ENCODE data around the gene FIG4.
A peak's percentile ranks its signal among the peaks of the same experiment; 100 is the strongest.
"Not testable (repeated sequence)": the region's sequence is repeated elsewhere in the genome, so short reads cannot be mapped to it uniquely, and the experiment has no call there.

FIG4 gene

DNA sequence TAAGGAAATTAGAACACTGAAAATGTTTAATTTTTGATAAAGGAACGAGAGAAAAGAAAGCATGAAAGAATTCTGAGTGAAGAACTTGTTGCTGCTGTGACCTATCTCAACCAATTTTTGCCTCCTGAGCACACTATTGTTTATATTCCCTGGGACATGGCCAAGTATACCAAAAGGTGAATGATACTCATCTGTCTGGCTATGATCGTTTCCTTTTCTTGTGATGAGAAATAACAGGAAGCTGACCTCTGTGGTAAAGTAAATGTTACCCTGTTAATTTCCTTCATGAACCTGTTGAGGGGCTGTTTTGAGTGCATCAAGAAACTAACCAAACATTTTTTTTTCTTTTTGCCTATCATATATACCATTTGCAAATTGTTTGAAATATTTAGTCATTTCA, 69.1 kb downstream of the FIG4 start:
- no peak for DNase-seq (ENCODE audit: low spot score)

DNA sequence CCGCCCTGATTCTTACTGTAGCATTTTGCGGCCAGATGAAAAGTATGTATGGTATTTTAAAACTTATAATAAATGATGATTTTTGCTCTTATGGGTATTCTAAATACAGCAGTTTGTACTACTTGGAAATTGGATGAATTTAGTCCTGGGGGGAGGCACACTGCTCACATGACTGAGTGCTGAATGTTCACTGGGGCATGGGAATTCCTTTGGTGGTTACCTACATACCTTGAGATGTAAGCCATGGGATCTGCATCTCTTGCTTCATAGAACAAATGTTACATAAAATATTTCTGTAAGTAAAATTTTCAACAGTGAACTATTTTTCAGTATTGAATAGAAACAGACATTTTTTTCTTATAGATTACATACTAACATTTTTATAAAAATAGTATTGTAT, 71.1 kb downstream of the FIG4 start:
- DNase-seq (ENCODE audit: low spot score) = no peak

DNA sequence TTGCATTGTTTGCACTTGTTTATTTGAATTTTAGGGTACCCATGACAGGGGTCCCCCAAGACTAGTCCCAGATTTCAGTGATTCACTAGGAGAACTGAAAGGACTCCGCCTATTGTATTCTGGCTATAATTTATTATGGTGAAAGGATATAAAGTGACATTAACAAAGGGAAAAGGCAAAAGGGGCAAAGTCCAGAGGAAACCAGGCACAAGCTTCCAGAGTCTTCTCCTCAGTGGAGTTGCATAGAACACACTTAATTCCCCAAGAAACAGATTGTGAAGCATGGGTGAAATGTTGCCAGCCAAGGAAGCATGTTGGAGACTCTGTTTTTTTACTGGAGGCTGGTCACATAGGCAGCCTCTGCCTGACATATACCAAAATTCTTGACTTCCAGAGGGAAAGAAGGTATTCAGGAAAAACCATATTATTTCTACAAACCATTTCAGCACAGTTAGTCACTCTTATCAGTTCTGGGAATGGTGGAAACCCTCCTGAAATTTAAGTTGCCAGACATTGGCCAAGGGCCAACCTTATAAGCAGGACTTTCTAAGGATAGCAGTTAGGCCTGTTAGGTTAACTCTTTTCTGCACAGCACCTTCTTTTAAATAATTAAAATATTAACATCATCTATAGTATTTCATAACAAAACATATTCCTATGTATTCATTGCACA, 71.8 kb downstream of the FIG4 start:
- DNase-seq (ENCODE audit: low spot score) = no peak

DNA sequence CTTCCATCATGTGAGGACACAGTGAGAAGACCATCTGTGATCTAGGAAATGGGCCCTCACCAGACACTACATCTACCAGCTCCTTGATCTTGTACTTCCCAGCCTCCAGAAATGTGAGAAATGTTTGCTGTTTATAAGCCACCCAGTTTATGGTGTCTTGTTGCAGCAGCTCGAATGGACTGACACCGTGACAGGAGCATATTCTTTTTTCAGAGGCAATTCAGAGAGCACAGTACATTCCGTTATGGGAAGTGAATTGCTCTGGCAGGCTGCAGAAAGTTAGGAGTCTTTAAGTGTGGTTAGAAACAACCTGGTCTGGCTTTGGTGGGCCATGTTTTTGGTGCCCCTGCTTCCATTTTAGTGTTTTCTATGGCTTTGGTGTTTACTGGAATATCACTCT, 75.1 kb downstream of the FIG4 start:
- DNase-seq (ENCODE audit: low spot score) = no peak

DNA sequence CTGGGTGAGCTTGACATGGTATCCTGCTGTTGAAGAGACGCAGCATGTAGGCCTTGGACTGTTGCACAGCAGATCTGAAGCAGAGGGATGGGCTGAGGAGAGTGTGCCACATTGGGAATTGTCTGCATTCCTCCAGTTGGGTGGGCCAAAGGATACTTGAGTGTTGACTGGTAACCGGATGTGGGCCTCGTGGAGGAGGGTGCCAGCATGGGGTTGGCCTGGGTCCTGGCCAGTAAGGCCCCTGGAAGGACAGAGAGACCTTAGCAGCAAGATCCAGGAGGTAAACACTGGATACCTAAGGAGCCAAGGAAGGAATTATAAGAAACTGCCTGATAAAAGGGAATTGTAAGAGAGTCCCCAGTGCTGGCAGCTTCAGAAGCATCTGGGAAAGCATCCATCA, 76.9 kb downstream of the FIG4 start:
- no peak for DNase-seq (ENCODE audit: low spot score)

DNA sequence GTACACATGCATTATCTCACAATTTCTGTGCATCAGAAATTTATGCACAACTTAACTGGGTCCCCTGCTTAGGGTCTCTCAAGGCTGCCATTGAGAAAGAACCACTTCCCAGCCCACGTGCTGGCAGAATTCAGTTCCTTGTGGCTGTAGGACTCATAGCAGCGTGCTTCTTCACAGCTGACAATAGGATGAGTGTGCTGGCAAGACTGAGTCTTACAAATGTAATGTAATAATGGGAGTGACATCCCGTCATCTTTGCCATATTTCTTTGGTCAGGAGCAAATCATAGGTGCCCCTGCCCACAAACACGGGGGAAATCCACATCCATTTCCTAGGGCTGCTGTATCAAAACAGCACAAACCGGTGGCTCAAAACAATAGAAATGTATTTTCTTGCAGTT, 77.4 kb downstream of the FIG4 start:
- DNase-seq (ENCODE audit: low spot score) = no peak

DNA sequence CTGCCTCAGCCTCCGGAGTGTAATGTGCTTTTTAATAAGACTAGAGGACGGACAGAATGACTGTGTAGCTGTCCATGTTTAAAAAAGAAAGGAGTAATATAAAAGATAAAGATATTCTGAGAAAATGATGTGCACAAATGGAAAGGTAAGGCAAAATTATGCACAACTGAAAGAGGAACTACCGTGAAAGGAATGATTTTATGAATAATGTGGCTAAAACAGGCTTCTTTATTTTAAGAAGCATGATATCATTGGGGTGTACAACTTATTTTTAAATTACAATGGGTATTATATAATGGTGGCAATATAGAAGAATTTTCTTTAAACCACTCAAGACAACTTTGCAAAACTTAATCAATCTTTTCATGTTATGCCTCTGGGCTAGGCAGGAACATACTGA, 78.1 kb downstream of the FIG4 start:
- DNase-seq (ENCODE audit: low spot score) = no peak

DNA sequence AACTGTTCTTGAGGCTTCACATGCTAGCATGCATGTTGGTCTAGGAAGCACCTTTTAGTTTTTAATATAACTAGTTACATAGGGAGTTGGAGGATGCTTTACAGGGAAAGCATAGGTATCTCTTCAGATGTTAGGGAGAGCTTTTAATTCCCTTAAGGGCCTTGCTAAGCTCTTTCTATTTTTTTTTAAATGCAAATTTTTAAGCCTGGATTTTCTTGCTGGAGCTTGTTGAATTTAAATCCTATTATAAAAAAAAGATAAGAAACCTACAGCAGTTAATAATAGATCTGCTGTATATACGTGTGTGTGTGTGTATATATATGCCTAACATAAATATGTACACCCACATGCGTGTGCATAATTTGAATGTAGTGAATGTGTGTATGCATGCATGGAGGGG, 79.0 kb downstream of the FIG4 start:
- peak; percentile 44 for DNase-seq (ENCODE audit: low spot score)

DNA sequence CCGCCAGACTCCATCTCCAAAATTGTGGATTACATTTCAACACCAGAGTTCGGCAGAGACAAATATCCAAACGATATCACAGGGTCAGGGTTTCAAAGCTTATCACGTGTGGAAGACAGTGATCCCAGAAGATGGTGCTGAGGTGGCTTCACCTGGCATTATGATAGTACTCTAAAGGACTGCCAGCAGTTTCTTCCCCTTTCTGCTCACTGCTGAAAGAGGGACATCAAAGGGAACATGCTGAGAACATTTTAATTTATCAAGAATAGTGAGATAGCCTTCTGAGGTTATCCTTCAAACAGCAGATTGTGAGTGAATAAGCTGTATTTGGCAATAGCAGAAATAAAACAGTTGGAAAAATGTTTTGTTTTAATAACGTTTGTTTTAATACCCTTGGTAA, 79.7 kb downstream of the FIG4 start:
- DNase-seq (ENCODE audit: low spot score) = no peak

DNA sequence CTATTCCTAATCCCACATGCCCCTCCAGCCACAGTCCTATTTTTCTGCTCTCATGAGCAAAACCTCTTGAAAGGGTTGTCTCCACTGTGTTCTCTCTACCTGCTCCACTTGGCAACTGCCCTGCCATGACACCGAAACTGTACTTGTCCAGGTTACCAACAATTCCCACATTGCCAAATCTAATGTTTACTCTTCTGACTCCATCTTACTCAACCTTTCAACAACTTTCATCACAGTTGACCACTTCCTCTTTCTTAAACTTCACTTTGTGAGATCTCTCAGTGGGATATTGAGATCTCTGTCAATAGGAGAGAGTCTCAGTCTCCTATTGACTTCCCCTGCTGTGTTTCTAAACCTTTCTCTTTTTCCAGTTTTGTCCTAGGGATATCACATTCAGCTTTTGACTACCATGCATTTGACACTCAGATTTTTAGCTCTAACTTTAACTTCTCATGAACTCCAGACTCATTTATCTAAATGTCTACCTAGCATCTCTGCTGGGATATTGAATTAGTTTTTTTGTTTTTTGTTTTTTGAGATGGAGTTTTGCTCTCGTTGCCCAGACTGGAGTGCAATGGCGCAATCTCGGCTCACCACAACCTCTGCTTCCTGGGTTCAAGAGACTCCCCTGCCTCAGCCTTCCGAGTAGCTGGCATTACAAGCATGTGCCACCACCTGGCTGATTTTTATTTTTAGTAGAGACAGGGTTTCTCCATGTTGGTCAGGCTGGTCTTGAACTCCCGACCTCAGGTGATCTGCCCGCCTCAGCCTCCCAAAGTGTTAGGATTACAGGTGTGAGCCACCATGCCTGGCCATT, 81.1 kb downstream of the FIG4 start:
- not testable (repeated sequence) for DNase-seq (ENCODE audit: low spot score)

DNA sequence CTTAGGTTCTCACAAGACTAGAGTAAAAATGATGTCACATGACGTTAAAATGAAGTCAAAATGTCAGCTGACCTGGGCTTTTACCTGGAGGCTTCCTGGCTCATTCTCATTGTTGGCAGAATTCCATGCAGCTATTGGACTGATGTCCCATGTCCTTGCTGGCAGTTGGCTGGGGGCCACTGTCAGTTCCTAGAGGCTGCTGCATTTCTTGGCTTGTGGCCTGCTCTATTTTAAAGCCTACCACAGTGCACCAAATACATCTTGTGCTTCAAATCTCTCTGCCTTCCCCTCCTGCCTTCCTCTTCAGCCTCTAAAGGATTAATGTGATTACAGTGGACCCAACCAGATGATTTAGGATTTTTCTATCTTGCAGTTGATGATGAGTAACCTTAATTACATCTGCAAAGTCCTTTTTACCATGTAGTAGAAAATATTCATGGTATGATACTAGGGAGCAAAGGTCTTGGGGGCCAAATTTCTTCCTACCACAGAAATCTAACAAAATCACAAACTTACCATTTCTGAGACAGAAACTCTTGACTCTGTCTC, 81.9 kb downstream of the FIG4 start:
- DNase-seq (ENCODE audit: low spot score) = no peak

DNA sequence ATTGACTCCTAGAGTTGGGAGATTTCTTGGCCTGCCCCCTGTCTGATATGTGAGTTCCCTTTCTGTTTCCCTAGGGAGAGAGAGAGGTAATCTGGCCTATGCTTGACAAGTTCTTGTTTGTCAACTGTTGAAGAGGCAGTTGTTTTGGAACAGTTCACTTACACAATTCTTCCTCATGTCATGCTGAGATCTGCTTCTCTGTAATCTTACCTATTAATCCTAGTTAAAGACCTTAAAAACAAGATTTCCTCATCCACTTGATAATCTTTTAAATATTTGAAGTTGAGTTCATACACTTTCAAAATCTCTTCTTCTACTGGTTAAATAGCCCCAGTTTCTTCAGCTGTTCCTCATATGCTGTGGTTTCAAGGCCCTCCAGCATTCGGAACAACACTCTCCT, 89.9 kb downstream of the FIG4 start:
- DNase-seq (ENCODE audit: low spot score) = no peak

DNA sequence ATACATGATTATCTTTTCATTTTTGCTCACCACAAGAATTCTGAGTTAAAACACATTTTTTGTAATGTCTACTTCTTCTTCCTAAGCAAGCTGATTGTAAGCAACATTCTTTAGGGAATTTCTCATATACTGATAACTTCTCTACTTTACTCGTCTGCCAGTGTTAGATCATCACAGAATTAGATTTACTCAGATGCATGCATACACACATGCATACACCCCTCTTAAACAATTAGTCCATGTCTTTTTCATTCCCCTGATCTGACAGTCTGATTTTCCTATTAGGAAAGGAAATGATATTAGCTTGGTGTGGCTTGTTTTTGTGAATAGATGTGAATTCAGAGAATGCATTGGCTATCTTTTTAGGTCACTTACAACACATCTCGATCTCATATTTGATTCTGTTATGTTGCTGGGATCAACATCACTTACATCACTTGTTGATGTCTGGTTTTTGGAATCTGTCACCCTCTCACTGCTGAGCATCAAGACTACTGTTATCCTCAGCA, 91.4 kb downstream of the FIG4 start:
- no peak for DNase-seq (ENCODE audit: low spot score)

DNA sequence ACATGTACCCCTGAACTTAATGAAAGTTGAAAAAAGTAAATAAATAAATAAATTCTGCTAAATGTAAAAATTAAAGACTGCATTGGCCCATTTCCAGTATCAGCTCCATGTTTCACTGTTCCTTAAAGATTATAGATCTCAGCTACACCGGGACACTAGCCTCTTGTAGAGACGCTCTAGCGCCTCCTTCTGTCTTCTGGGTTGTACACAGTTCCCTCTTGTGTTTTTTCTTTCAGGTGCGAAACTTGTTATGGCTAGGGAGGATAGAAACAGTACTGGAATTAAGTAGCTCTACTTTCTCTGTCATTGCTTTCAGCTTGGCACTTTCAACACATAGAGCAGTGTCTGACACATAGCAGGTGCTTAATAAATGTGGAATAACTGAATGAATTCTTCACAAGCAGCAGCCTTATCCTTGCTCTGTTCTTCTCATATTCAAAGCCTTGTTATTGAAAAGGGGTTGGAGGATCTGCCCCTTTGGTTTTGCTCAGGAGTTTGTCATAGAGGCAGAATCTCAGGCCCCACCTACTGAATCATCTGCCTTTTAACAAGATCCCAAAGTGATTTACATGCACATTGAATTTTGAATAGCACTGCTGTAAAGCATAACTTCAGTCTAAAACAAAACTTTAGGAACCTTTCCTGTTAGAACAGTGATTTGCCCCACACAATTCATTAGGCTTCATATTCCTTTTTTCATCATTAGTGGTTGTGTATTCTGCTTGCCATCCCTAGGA, 92.3 kb downstream of the FIG4 start:
- no peak for DNase-seq (ENCODE audit: low spot score)

DNA sequence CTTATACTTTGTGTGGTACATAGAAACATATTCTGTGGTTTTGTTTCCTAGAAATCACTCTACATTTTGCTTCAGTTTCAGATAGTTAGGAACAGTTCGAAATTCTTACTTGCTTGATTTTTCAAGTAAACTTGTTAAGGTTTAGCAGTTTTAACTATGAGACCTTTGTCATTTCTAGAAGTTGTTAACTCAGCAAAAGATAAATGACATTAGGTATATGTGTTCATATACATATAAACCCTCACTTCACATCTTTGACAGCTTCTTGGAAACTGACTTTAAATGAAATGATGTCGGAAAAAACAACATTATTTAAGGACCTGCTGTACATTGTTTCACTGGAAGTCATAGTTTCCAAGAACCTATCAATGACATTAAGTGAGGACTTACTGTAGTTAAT, 96.2 kb downstream of the FIG4 start:
- DNase-seq (ENCODE audit: low spot score) = no peak

DNA sequence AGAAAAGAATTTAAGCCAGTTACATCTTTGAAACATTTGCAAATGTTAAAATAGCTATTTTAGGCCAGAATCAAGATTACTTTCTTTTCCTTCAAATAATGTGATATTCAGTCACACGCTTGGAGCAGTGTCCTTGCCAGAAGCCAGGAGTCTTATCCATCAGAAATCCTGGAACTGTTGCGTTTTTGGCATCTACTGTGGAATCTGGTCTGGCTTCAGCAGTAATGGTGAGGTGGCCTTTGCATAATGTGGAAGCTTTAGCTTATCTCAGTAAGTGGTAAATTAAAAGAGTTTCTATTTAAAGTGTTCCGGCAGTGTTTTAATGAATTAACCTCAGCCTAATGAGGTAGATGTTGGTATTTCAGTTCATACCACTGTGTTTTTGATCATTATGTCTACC, 97.6 kb downstream of the FIG4 start:
- no peak for DNase-seq (ENCODE audit: low spot score)

DNA sequence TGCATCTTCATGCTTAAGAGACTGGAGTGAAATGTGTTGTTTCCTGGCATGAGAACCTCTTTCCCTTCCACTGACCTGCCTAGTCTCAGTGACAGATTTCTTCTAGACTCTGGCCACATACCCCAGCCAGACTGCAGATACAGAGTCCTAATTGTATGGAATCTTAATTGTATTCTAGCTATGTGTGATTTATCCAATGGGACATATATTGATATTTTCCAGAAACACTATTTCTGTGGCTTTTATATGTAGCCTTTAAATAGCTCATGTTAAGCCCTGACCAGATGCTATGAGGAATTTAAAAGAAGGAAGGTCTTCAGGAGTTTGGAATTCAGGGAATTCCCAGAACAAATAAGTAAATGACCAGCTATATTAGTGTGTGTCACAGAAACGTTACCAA, 99.0 kb downstream of the FIG4 start:
- DNase-seq (ENCODE audit: low spot score) = no peak

DNA sequence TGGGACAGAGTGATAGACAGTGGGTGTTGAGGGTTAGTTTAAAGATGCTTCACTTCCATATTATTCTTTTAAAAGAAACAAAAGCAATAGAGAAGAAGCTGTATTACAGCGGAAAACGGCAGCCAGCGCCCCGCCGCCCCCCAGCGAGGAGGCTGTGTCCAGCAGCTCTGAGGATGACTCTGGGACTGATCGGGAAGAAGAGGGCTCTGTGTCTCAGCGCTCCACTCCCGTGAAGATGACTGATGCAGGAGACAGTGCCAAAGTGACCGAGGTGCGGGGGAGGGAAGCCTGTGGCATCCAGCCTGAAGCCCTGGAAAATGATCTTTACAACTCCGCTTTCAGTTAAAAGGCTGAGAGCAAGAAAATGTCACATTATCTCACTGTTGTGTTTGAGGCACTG, 100.2 kb downstream of the FIG4 start:
- DNase-seq (ENCODE audit: low spot score) = no peak

DNA sequence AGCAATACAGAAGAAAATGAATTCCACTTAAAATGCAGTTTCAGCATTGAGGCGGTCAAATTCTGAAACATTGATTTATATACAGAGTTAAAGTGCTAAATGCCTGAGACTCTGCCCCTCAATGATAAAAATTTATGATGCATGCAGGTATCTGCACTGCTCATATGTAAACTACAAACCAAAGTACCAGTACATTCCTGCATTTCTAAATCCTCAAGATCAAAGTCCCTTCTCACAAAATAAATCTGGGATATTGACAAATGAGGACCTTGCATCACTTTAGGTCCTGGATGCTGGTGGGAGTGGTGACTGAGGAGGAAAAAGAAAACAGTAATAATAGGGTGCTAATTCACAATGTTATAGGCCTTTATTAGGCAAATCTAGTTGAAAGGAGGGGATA, 101.9 kb downstream of the FIG4 start:
- no peak for DNase-seq (ENCODE audit: low spot score)

DNA sequence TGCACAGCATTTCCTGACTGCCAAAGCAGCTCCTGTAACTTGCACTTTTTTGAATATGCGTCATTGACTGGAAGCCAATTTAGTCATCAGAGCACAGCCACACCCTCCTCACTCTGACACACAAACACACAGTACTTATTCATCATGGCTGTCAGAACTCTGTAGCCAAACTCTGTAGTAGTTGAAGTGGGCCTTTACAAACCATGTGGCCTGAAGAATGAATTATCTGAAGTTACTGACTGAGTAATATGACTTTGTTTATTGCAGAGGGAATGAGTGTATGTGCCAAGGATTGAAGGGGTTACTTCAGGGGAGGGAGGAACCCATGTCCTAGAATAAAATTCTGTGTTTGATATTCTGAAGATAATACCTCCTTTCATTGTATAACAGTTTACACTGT, 102.7 kb downstream of the FIG4 start:
- no peak for DNase-seq (ENCODE audit: low spot score)

DNA sequence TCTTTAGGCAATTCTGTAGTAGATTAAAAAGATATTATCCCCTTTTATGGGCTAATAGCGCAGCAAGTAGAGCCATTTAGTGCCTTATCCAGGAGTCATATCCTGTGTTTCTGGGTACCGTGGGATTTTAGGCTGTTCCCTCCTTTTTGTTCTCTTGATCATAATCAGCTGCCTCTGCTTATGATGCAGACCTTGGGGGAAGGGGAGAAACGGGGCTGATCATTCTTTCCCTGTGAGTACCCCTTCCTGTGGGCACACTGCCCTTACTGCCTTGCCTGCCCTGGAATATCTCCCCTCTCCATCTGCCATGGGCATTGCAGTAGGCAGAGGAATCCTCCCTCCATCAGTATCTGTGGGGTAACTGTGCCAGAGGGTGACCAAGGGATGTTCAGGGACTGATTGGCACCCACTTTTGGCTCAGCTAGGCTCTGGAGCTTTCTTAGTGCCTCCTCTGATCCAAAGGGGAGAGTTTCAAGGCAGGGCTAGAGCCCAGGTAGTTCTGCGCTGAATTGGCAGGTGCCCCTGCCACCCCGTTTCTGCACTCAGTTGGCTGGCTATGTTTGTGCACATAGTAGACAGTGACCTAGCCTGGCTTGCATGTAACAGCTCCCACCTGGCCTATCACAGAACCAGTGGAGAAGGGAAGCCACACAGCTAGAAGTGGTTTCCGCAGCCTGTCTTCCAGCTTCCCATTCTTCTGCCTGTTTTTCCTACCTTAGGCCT, 103.3 kb downstream of the FIG4 start:
- no peak for DNase-seq (ENCODE audit: low spot score)

DNA sequence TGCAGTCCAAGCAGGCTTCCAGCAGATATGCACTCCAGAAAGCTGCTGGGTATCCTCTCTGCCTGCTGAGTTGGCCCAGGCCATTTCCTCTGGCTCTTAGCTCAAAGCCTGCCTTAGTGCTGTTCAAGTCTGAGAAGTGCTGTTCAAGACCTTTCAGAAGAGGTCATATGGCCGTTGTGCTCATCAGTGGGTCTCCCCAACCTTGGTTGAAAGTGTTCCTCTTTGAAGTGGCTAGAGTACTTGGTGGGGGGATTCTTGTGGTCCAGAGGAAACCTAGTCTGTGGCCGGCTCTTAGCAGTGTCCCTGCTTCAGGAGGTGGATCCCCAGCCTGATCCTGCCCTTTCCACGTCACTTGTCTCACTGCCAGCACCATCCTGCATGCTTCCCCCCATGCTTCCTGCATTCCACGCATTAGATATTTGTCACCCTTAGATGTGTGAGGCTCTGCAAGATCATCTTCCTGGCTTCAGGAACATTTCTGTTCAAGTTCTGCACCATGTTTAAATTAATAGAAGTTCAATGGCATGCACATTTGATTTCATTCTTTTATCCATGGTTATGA, 105.0 kb downstream of the FIG4 start:
- no peak for DNase-seq (ENCODE audit: low spot score)

Measured in D341Med (cell line).